GM21717 (cell line): ENCODE data around the gene GOLM1.

Experiments
- ATAC-seq: cut with Tn5 transposase; IDR thresholded peaks from one replicate; pipeline ENCODE4 v1.9.1; 2021; ENCODE audit warnings: mild to moderate bottlenecking, moderate library complexity; ENCODE audit not compliant: unreplicated experiment

GOLM1 gene

DNA sequence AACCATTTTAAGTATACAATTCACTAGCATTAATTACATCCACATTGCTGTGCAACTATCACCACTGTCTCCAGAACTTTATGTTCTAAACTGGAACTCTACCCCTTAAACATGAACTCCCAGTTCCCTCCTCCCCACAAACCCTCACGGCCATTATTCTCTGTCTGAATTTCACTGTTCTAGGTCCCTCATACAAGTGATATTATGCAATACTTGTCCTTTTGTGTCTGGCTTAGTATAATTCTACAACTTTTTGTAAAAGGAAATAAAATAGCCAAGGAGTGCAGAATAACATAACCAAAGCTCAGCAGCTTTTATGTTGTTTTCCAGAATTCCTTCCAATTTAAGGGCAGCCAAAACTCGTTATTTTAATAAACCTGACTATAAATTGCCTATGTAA is 105.2 kb downstream of the GOLM1 start:
- no peak for ATAC-seq

DNA sequence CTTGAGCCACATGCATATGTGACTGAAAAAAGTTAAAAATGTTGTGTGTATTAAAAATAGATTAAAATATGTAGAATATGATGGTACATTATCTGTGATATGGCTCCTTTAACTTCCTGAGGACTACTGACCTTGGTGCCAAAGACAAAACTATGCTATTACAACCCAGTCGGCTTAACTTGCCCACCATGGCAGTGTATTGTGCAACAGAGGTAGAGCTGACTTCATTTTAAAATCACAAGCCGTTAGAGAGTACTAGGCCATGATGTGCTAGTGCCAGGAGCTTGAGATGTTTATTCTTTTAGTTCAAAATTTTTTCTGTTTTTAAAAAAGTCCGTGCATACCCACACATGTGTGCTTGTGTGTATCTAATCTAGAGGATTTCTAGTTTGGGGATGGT is 112.1 kb downstream of the GOLM1 start:
- ATAC-seq, result no peak

DNA sequence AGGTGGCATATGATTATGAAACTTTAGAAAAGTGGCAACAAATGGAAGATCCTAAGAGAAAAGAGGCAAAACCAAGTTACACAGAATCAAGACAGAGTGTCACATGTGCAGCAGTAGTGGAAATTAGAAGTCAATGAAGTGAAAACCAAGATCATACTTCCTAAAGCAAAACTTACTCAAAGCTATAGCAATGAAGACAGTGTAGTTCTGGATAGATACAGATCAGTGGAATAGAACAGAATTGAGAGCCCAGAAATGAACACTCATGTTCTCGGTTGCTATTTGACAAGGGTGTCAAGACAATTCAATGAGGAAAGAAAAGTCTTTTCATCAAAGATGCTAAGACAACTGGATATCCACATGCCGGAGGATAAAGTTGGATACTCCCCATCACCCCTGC is 114.9 kb downstream of the GOLM1 start:
- ATAC-seq, result no peak

DNA sequence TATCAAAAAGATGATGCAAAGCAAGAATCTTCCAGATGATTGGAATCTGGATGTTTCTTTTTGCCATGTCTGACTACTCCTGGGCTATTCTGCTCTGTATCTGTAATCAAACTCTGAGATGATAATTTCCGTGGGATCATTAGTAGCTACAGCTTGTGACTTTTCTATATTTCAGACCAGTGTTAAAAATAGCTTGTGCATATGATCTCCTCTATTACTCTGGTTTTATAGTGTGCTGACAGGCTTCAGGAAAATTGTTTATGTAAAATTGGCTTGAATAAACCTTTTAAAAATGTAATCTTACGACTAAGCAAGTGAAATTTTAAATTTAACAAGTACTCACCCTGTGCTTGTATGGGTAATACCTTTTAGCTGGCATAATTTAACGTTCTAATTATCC is 118.0 kb downstream of the GOLM1 start:
- ATAC-seq, result no peak

DNA sequence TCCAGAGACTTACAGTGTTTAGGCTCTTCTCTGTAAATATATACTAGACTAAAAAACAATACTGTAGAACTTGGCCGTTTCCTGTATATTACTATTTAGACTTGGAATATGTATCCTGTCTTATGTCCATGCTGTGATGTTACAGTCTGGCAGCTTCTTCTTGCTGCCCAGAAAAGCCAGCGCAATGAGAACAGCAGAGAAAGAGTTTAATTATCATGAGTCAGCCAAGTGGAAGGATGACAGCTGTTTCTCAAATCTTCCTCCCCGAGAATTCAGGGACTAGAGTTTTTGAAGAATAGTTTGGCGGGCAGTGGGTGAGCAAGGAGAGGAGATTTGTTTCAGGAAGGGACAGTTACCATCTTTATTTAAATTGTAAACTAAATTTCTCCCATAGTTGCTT is 120.9 kb downstream of the GOLM1 start:
- ATAC-seq, result no peak
